Measurements from ENCODE around the gene ARFRP1.

ARFRP1 gene

GRCh38 chr20:63707558-63708300, at the start of gene ARFRP1, which contains the start of gene ZGPAT:
Gene ARFRP1, minus strand, starts transcription at chr20:63707976. Its CDS starts 885 bp downstream, at chr20:63707091.
Gene ZGPAT, plus strand, starts transcription at chr20:63708039. Its CDS starts 542 bp downstream, at chr20:63708581.
- FAIRE-seq: no peak

- no peak for FAIRE-seq
These were observed 48.8 kb upstream of the ARFRP1 start for GRCh38 chr20:63756648-63756991.

GRCh38 chr20:63755933-63756647, 48.3 kb upstream of the ARFRP1 start:
- no peak for FAIRE-seq

- no peak for FAIRE-seq
These were observed 46.2 kb upstream of the ARFRP1 start for GRCh38 chr20:63754008-63754407.

- no peak for FAIRE-seq
These were observed 45.6 kb upstream of the ARFRP1 start for GRCh38 chr20:63753381-63753780.

GRCh38 chr20:63752411-63753101, 44.8 kb upstream of the ARFRP1 start:
- no peak for FAIRE-seq

- no peak for FAIRE-seq
These were observed 43.9 kb upstream of the ARFRP1 start for GRCh38 chr20:63751471-63752271.

GRCh38 chr20:63750807-63751470, 43.2 kb upstream of the ARFRP1 start:
- FAIRE-seq: no peak

- FAIRE-seq: no peak
These were observed 42.1 kb upstream of the ARFRP1 start for GRCh38 chr20:63749597-63750508.

GRCh38 chr20:63748934-63749270, 41.1 kb upstream of the ARFRP1 start:
- no peak for FAIRE-seq

- no peak for FAIRE-seq
These were observed 40.5 kb upstream of the ARFRP1 start for GRCh38 chr20:63748070-63748933.

- no peak for FAIRE-seq
These were observed 39.9 kb upstream of the ARFRP1 start for GRCh38 chr20:63747622-63748069.

- no peak for FAIRE-seq
These were observed 39.1 kb upstream of the ARFRP1 start for GRCh38 chr20:63746751-63747315.

GRCh38 chr20:63745961-63746731, 38.4 kb upstream of the ARFRP1 start:
- no peak for FAIRE-seq

GRCh38 chr20:63745424-63745805, 37.6 kb upstream of the ARFRP1 start:
- FAIRE-seq: no peak

- FAIRE-seq: no peak
These were observed 37.0 kb upstream of the ARFRP1 start for GRCh38 chr20:63744574-63745423.

- FAIRE-seq: no peak
These were observed 36.4 kb upstream of the ARFRP1 start for GRCh38 chr20:63744158-63744557.
